D341Med (cell line): ENCODE data around the gene FBXL7.

Experiments
- DNase-seq: peaks from one replicate; pipeline ENCODE4 v3.0.0; 2012; ENCODE audit warnings: low spot score

FBXL7 gene

GRCh38 chr5:15951126-15951525 is 451.1 kb downstream of the FBXL7 start:
- DNase-seq: no peak

GRCh38 chr5:15951550-15951949 is 451.6 kb downstream of the FBXL7 start:
- no peak for DNase-seq

GRCh38 chr5:15956622-15957021 is 456.6 kb downstream of the FBXL7 start:
- no peak for DNase-seq

GRCh38 chr5:15957124-15957523 is 457.1 kb downstream of the FBXL7 start:
- DNase-seq: no peak

GRCh38 chr5:15959370-15960164 is 459.6 kb downstream of the FBXL7 start:
- no peak for DNase-seq

- DNase-seq: no peak
These were observed 466.2 kb downstream of the FBXL7 start for GRCh38 chr5:15966066-15966640.

GRCh38 chr5:15966651-15967050 is 466.7 kb downstream of the FBXL7 start:
- no peak for DNase-seq

GRCh38 chr5:15968993-15969392 is 469.0 kb downstream of the FBXL7 start:
- no peak for DNase-seq

GRCh38 chr5:15977851-15978250 is 477.9 kb downstream of the FBXL7 start:
- DNase-seq: no peak

GRCh38 chr5:15980835-15981234 is 480.9 kb downstream of the FBXL7 start:
- DNase-seq: no peak

GRCh38 chr5:15983392-15983791 is 483.4 kb downstream of the FBXL7 start:
- no peak for DNase-seq
